Tibial nerve (tissue), 4 donors: ENCODE results near the gene KAT6B.

Experiments
- CTCF ChIP-seq, 5 experiments: fragments of 200-600 bp in 3 of 5; fragments of 450-650 bp in 2 of 5; sonication (generic) in 3 of 5; IDR thresholded peaks; one replicate each; pipeline ENCODE4 v1.5.1; 2016 to 2019; ENCODE audit warnings: antibody characterized with exemption in 5 of 5, mild to moderate bottlenecking in 3 of 5, moderate library complexity in 2 of 5
- EP300 ChIP-seq, 2 donors: sonication (generic); formaldehyde crosslinking; IDR thresholded peaks; one replicate each; pipeline ENCODE4 v1.6.1; 2017; ENCODE audit warnings: antibody characterized with exemption in 2 of 2, mild to moderate bottlenecking in 1 of 2
- POLR2A ChIP-seq, 2 donors: fragments of 450-650 bp; IDR thresholded peaks; one replicate each; pipeline ENCODE4 v1.6.1; 2017; ENCODE audit warnings: antibody characterized with exemption in 2 of 2, mild to moderate bottlenecking in 2 of 2, moderate library complexity in 2 of 2

- no peak for TF ChIP-seq CTCF (IDR thresholded peaks at IDR 0.05)
- TF ChIP-seq POLR2A (IDR thresholded peaks at IDR 0.05), result no peak
- TF ChIP-seq EP300 (IDR thresholded peaks at IDR 0.05), result no peak
These were observed 96.5 kb downstream of the KAT6B start for GRCh38 chr10:74922921-74923320.
